Mucosa of rectum (tissue), 2 donors: Measurements from ENCODE around the gene TBC1D1.

Experiments
- H3K27ac ChIP-seq, 2 donors: one replicate each; pipeline ENCODE4 v1.7.0; 2013; ENCODE audit warnings: inconsistent platforms in 2 of 2, low read depth in 2 of 2, low read length in 2 of 2
- H3K27me3 ChIP-seq, 2 donors: one replicate each; pipeline ENCODE4 v1.7.0; 2013; ENCODE audit warnings: low read length in 2 of 2; ENCODE audit not compliant: control insufficient read depth in 2 of 2, insufficient read depth in 2 of 2
- H3K36me3 ChIP-seq, 2 donors: one replicate each; pipeline ENCODE4 v1.7.0; 2013; ENCODE audit warnings: low read length in 2 of 2; ENCODE audit not compliant: control insufficient read depth in 2 of 2, insufficient read depth in 2 of 2
- H3K4me1 ChIP-seq, 2 donors: one replicate each; pipeline ENCODE4 v1.7.0; 2013; ENCODE audit warnings: low read length in 2 of 2, mild to moderate bottlenecking in 1 of 2; ENCODE audit not compliant: control insufficient read depth in 2 of 2, insufficient read depth in 2 of 2
- H3K4me3 ChIP-seq, 2 donors: one replicate each; pipeline ENCODE4 v1.7.0; 2013; ENCODE audit warnings: low read length in 2 of 2
- H3K9ac ChIP-seq, 2 donors: one replicate each; pipeline ENCODE4 v1.7.0; 2013; ENCODE audit warnings: low read length in 2 of 2, low read depth in 1 of 2, mild to moderate bottlenecking in 1 of 2
- H3K9me3 ChIP-seq, 2 donors: one replicate each; pipeline ENCODE4 v1.7.0; 2013; ENCODE audit warnings: low read length in 2 of 2; ENCODE audit not compliant: control insufficient read depth in 2 of 2
- donor health status: healthy.
- donor health status: Normal muscosa, but diverticular disease.

Gene TBC1D1

DNA sequence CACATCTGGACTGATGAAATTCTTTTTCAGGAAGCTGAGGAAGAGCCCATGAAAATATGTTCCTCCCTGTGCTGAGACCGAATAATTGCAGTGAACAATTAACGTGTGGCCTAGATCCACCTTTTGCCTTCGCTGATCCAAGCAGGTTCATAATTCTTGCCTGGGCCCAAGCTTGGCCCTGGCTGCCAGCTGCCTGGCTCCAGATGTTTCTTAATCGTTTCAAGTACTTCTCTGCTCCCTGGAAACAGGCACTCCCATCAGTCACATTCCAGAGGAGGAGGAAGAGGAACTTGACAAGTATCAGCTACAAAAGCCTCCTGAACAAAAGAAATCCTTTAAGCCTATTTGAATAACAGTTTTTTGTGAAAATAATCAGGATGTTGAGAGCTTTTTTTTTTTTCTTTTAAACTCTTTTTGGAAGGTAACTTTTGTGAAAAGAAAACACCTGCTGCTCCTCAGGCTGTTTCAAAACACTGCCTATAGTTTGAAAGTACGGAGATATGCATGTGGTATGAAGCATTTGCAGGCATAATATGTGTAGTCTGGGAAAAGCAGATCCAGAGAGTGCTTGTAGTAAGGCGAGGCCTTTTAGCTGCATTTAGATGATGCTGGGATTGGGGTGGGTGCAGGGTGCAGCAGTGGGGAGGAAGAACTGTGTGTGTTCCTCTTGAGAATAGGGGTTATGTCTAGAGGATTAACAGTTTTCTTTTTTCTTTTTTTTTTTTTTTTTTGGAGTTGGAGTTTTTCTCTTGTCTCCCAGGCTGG, 223.7 kb downstream of the TBC1D1 start:
- Histone ChIP-seq H3K9me3 (no peaks in the 10 kb centered on the region), H3K27me3 (no peaks in the 10 kb centered on the region), H3K27ac (no peak overlapping the region), H3K4me3 (no peak overlapping the region), H3K4me1 (peaks cover 0 to 22% of the 10 kb centered on the region in 2 donors), H3K9ac (no peak overlapping the region), H3K36me3 (peaks cover 3 to 20% of the 10 kb centered on the region in 2 donors)

DNA sequence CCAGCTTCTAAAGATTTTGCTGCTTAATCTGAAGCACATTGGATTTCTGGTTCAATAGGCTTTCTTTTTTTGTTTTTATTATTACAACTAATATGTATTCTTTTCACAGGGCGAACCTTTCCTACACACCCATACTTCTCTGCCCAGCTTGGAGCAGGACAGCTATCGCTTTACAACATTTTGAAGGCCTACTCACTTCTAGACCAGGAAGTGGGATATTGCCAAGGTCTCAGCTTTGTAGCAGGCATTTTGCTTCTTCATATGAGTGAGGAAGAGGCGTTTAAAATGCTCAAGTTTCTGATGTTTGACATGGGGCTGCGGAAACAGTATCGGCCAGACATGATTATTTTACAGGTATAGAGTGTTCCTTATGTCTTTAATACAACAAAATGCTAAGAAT, 224.7 kb downstream of the TBC1D1 start:
- Histone ChIP-seq H3K9ac (no peak overlapping the region), H3K36me3 (peaks cover 3 to 20% of the 10 kb centered on the region in 2 donors), H3K9me3 (no peaks in the 10 kb centered on the region), H3K27ac (no peak overlapping the region), H3K4me1 (peaks cover 0 to 15% of the 10 kb centered on the region in 2 donors), H3K4me3 (no peak overlapping the region), H3K27me3 (no peaks in the 10 kb centered on the region)

DNA sequence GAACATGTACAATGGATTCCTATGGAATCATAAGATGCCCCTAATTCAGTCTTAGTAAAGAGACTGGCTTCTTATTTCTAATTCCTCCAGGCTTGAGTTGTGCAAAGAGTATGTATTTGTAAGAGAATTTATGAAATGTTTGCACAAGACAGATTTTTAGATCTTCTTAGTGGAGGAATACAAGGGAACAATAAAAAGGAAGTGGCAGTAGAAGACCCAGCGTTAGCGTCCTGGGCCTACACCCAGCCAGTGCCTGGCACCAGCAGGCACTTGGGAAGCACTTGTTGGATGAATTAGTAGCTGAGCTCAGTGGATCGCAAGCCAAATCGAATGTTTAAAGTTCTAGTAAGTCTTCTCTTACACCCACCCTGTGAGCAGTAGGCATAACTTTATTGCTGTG, 226.7 kb downstream of the TBC1D1 start:
- Histone ChIP-seq H3K9ac (no peak overlapping the region), H3K4me3 (no peak overlapping the region), H3K27me3 (no peaks in the 10 kb centered on the region), H3K9me3 (no peaks in the 10 kb centered on the region), H3K27ac (no peak overlapping the region), H3K36me3 (peaks cover 3 to 21% of the 10 kb centered on the region in 2 donors), H3K4me1 (peaks cover 0 to 9% of the 10 kb centered on the region in 2 donors)

DNA sequence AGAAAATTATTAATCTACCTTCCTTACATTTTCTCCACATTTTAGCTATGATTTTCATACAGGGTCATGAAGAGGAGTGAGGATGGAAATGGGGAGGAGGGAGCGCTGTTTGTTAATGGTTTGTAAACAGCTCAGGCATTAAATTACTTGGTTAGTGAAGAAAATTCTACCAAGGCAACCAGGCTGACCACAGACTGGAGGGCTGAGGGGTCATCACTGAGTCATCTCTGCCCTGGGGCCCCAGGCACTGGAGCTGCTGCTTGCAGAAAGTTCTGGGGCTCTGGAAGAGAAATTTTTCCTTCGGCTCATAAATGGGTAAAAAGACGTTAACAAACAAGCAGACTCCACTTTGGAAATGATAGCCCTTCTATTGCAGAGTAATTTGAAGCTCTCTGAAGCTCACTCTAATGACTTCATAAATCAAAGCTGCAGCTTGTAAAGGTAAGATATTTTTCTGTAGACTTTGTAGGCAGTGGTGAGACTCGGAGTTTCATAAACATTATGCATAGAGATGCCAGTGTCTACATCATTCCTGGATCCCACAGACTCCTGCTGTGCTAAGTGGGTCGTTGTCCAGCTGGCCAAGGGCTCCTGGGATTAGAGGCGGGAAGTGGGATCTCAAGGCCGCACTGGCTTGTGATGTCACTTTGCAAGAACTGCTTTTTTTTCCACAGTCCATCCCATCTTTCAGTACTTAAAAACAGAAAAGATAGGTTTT, 228.9 kb downstream of the TBC1D1 start:
- Histone ChIP-seq H3K36me3 (peaks cover 3 to 23% of the 10 kb centered on the region in 2 donors), H3K9ac (no peak overlapping the region), H3K4me1 (peaks cover 0 to under 1% of the 10 kb centered on the region in 2 donors), H3K4me3 (no peak overlapping the region), H3K9me3 (no peaks in the 10 kb centered on the region), H3K27me3 (no peaks in the 10 kb centered on the region), H3K27ac (peak overlapping the region in 1 of 2 donors; percentile 6)

DNA sequence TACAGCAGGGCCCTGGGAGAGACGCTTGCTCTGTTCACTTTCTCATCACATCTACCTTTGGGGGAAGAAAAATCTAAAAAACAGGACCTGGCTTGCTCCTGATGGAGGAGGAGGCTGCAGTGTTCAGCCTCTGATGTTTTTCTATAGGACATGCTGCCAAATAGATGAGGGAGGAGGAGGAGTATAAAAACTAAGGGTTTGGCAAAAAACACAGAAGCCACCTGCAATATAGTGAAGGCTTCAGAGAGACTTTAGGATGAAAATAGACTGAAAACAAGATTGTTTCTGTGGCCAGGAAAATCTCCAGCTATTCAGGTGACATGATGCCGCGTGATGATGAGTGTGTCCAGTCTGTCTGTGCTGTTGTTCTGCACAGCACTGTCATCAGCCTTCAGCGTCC, 229.9 kb downstream of the TBC1D1 start:
- Histone ChIP-seq H3K9me3 (no peaks in the 10 kb centered on the region), H3K27ac (peak overlapping the region in 1 of 2 donors; percentile 6), H3K4me3 (no peak overlapping the region), H3K27me3 (no peaks in the 10 kb centered on the region), H3K9ac (no peak overlapping the region), H3K36me3 (peaks cover 6 to 29% of the 10 kb centered on the region in 2 donors), H3K4me1 (no peaks in the 10 kb centered on the region)

DNA sequence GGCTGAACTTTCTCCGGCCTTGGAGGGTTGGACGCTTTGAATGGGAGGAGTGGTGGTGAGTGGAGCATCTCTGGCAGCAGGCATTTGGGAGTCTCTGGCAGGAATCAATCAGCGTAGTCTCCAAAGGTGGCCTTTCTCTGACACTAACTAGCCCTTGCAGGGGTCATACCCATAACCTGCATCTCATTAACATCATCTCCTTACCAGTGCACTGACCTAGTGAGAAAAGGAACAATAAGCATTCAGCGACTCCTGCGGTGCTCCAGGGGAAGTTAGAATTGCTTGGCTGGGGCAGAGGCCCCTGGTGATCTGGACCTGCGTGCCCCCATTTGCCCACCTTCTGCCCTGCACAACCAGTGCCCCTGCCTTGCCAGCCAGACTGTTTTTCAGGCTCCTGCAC, 231.2 kb downstream of the TBC1D1 start:
- Histone ChIP-seq H3K36me3 (peaks cover 8 to 23% of the 10 kb centered on the region in 2 donors), H3K9me3 (no peaks in the 10 kb centered on the region), H3K4me1 (no peaks in the 10 kb centered on the region), H3K27ac (no peak overlapping the region), H3K9ac (no peak overlapping the region), H3K4me3 (no peak overlapping the region), H3K27me3 (no peaks in the 10 kb centered on the region)

DNA sequence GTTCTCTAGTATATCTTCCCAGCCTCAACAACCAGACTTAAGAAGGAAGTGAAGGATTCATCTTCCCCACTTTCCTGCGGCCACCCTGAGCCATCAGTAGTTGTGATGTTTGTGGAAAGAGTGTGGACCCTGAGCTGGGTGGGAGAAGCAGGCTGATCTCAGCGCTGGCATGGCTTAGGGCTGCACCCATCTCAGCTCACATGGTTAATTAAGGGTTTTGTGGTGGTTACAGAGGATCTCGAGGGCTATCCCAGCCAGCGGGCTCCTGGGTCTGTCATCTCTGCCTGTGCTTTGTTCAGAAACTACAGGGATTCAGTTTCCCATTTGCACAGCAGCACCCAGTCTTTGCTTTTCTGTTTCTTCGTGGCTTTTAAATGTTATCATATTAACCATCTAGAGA, 232.7 kb downstream of the TBC1D1 start:
- H3K36me3 ChIP-seq: peaks cover 5 to 17% of the 10 kb centered on the region in 2 donors

DNA sequence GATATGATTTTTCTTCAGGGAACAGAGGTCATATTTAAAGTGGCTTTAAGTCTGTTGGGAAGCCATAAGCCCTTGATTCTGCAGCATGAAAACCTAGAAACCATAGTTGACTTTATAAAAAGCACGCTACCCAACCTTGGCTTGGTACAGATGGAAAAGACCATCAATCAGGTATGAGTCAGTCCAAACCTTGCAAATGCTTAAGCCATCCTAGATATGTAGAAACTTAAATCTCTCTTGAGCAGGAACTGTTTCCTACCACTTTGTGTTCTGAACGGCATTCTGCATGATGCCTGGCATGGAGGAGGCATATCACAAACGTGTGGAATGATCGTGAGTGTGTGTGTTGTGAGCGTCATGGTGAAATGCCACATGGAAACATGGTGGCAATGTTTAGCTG, 234.1 kb downstream of the TBC1D1 start:
- H3K4me3 ChIP-seq: no peak overlapping the region
- H3K27ac ChIP-seq: no peak overlapping the region
- H3K9me3 ChIP-seq: no peaks in the 10 kb centered on the region
- peaks cover 5 to 14% of the 10 kb centered on the region in 2 donors for H3K36me3 ChIP-seq
- peaks cover 7 to 13% of the 10 kb centered on the region in 2 donors for H3K4me1 ChIP-seq
- no peak overlapping the region for H3K9ac ChIP-seq
- H3K27me3 ChIP-seq: no peaks in the 10 kb centered on the region

More for the DNA sequence above, 232.7 kb downstream of the TBC1D1 start:
- no peak overlapping the region for H3K9ac ChIP-seq
- peaks cover 0 to 3% of the 10 kb centered on the region in 2 donors for H3K4me1 ChIP-seq
- no peak overlapping the region for H3K27ac ChIP-seq
- no peaks in the 10 kb centered on the region for H3K9me3 ChIP-seq
- H3K4me3 ChIP-seq: no peak overlapping the region
- H3K27me3 ChIP-seq: no peaks in the 10 kb centered on the region

DNA sequence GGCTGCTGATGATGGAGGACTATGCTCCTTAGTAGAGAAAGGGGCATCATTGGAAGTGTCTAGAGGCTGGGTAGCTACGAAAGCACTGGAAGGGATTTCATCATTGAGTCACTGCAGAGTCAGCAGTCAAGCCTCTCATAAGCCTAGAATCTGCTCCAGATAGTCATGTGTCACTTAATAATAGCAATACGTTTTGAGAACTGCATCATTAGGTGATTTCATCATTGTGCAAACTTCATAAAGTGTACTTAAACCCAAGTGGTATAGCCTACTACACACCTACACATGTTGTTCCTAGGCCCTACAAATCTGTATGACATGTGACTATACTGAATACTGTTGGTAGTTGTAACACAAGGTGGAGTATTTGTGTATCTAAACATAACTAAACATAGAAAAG, 234.9 kb downstream of the TBC1D1 start:
- no peak overlapping the region for H3K27ac ChIP-seq

More for the DNA sequence above, 234.9 kb downstream of the TBC1D1 start:
- Histone ChIP-seq H3K9me3 (no peaks in the 10 kb centered on the region), H3K27me3 (no peaks in the 10 kb centered on the region), H3K4me3 (no peak overlapping the region), H3K36me3 (peaks cover 5 to 14% of the 10 kb centered on the region in 2 donors), H3K9ac (no peak overlapping the region), H3K4me1 (peaks cover 8 to 13% of the 10 kb centered on the region in 2 donors)
